Epithelial cell of prostate (primary cell): ENCODE results near the gene GNAS.
"Not testable (repeated sequence)": the region's sequence is repeated elsewhere in the genome, so short reads cannot be mapped to it uniquely, and the experiment has no call there.

ENCODE experiments used
- DNase-seq: peaks from one replicate; pipeline ENCODE4 v3.0.0-alpha.2; 2011; ENCODE audit warnings: low read depth, low spot score
- H3K27ac ChIP-seq: fragments of 450-650 bp; 2 replicates; pipeline ENCODE4 v1.5.1; 2017; ENCODE audit warnings: mild to moderate bottlenecking

GNAS gene

GRCh38 chr20:58852543-58853271, at the start of gene GNAS:
TSS of gene GNAS (plus strand) at chr20:58852716.
- no peak for DNase-seq
- no peak within 1 kb of the TSS for H3K27ac ChIP-seq

DNA sequence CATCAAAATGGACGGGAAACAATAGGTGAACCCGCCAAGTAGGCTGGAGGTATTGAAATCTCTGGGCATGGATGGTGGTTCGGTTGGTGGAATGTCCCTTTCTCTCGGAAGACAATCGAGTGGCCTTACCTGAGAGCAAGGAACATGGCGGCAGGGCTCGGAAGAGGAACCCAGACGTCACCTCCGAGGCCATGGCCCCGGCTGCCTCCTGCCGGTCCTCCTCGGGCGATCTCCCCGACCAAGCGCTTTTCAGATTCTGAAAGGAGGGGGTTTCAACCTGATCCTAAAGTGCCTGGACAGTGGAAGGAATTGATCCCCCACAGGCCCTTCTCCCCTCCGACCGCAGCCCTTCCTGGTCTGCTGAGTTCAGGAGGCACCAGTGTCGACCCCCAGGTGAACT, 49.0 kb upstream of the GNAS start:
- no peak for DNase-seq
- no peak overlapping the region for H3K27ac ChIP-seq

- no peak overlapping the region for H3K27ac ChIP-seq
- DNase-seq, result no peak
These were observed 44.7 kb upstream of the GNAS start for GRCh38 chr20:58807801-58808200.

GRCh38 chr20:58808271-58809046, 44.1 kb upstream of the GNAS start:
- no peak for DNase-seq

DNA sequence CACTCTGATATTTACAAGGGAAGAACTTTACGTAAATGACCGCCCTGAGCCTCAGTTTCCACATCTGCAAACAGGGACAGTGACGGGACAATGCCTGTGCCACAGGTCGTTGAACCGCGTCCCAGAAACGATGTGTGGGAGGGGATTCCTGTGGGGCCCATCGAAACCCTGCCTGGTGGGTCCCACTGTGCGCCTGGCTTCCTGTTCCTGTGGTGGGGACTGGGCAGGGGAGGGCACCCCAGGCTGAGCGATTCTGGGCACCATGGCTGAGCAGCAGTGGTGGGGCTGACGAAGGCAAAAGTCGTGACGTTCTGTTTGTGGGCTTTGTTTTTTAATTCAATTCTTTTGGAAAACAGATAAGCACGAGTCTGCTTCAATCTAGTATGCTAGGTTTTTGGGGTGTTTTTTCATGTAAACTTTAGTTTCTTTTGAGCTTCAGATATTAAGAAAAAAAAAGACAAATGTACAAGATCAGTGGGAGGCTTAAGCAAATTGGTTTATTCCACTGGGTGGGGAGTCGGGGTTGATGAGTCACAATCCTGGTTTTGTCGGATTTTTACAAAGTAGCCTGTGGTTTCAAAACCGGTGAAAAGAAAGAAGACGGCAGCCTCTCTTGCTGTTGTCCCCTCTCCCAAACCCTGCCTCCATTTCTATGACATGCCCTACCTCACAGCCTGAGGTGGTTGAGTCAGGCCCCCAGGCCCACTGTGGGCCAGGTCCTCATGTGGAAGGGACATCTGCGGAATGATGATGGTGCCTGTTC, 42.2 kb upstream of the GNAS start:
- no peak for DNase-seq
- H3K27ac ChIP-seq, result no peak overlapping the region

More at GRCh38 chr20:58808271-58809046, 44.1 kb upstream of the GNAS start:
- no peak overlapping the region for H3K27ac ChIP-seq

- no peak overlapping the region for H3K27ac ChIP-seq
- no peak for DNase-seq
These were observed 41.7 kb upstream of the GNAS start for GRCh38 chr20:58810879-58811250.

- H3K27ac ChIP-seq, result no peak overlapping the region
- no peak for DNase-seq
These were observed 41.2 kb upstream of the GNAS start for GRCh38 chr20:58811334-58811733.

DNA sequence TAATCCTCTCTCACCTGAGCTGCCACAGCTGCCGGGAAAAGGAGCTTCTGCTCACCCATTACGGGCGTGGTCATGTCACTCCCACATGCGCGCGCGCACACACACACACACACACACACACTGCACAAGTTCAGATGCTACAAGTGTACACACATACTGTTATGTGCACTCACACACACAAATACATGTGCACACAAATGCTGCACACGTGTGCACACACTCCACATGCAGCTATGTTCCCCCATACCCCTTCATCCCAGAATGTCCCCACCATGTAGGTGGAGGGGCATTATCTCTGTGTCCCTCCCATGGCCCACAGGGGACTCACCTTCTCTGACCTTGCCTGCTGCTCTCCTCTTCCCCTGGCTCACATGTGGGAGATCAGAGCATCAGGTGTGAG, 39.1 kb upstream of the GNAS start:
- DNase-seq, result no peak
- no peak overlapping the region for H3K27ac ChIP-seq

- no peak for DNase-seq
- no peak overlapping the region for H3K27ac ChIP-seq
These were observed 37.1 kb upstream of the GNAS start for GRCh38 chr20:58815448-58815847.

- no peak for DNase-seq
- H3K27ac ChIP-seq, result no peak overlapping the region
These were observed 36.5 kb upstream of the GNAS start for GRCh38 chr20:58816051-58816450.

DNA sequence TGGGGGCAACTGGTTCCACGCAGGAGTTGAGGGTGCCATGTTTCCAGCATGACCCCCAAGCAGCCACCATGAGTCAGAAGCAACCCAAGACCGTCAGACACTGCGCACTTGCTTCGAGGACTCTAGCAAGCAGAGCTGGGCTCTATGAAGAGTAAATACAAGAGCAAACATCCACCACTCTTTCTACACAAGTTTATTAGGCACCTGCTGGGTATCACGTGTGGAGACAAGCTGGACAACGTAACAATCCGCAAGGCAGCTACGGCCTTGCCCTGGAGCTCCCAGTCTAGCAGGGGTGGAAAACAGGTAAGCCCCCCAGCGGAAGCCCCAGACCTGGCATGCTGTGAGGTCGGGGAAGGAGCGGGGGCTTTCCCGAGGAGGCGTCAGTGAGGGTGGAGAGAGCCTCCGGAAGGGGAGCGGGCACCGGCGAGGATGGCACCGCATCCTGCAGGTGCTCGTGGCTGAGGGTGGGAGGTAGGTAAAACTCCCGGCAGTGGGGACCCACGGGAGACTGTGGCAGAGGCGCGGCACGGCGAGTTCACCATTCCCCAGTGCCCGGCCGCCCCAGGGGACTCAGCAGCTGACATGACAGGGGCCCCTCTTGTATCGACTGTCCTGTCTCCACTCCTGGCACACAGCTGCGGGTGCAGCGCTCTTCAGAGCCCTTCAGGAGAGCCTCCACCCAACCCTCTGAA, 35.4 kb upstream of the GNAS start:
- no peak overlapping the region for H3K27ac ChIP-seq
- DNase-seq, result no peak

GRCh38 chr20:58817748-58818147, 34.8 kb upstream of the GNAS start:
- H3K27ac ChIP-seq, result no peak overlapping the region
- DNase-seq, result no peak

GRCh38 chr20:58818586-58819285, 33.8 kb upstream of the GNAS start:
- peak; percentile 78 for DNase-seq
- no peak overlapping the region for H3K27ac ChIP-seq

DNA sequence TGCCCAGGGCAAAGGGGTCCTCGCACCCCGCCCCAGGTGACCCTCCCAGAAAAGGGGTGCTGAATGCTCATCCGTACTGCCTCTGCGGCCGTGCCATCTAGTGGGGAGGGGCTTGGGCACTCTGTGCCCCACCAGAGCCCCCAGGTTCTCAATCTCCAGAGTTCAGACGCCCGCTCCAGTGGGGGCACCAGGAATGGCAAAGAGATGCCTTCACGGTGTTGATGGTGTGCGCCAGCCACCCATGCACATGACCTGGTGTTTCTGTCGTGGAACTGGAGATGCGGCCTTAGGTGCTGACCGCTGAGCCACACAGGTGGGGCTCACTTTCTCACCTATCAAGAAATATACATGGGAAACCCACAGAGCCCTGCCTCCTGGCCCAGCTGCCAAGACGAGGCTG, 32.6 kb upstream of the GNAS start:
- H3K27ac ChIP-seq, result no peak overlapping the region
- no peak for DNase-seq

GRCh38 chr20:58820515-58820914, 32.0 kb upstream of the GNAS start:
- DNase-seq, result not testable (repeated sequence)

DNA sequence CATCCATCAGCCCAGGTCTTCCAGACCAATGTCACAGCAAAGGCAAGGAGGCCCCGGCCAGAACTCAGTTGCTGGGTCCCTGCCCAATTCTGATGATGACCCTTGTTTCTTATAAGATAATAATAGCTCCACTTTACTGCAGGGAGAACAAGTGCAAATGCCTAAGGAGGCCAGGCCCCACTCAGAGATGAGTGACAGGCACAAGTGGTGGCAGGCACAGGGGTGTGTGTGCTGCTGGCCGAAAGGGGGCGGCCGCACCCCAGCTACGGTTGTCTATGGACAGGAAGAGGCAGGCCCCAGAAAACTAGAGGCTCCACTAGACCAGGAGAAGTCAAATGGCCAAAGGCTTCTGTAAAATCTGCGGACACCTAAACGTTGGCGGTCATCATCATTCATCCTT, 30.4 kb upstream of the GNAS start:
- H3K27ac ChIP-seq, result no peak overlapping the region
- no peak for DNase-seq

More at GRCh38 chr20:58820515-58820914, 32.0 kb upstream of the GNAS start:
- H3K27ac ChIP-seq, result not testable (repeated sequence)

DNA sequence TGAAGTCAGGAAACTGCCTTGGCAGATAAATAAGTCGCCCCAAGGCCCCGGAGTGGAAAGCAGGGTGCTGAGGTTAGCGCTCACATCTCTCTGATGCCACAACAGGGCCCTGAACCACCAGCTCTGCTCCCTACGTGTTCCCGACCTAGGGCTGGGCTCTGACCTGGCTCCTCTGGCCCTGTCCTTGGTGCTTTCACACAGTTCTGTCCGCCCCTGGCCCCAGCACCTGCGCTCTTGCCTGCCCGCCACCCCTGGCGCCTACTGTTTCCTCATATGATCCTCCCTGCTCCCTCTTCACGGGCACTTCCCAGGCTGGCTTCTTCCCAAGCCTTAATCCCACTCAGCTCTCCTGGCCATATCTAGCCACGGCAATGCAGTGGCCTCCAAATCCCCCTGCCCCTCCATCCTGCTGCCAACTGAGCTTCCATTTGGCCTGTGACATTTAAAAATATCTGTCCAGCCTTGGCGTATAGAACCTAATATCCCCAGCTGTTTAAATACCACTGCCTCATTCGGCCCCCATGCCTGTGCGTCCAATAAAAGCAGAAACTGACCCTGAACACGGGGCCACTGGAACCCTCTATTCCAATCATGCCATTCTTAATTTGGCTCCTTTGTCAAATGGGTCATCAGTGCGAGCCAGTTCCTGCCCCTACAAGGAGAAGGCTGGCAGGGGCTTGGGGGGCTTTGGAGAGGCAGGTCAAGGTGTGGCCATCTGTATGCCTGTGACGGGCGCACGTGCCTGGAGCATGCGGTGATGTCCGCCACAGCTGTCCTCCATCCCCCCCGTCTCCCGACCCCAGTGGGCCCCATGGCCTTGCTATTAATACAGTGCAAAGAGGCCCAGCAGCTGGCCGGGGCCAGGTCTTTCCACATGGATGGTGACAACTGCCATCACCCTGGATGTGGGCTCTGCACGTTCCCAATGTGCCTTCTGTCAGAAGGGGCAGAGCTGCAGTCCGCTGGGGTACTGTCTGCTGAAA, 29.5 kb upstream of the GNAS start:
- no peak overlapping the region for H3K27ac ChIP-seq
- no peak for DNase-seq

GRCh38 chr20:58824843-58825242, 27.7 kb upstream of the GNAS start:
- no peak overlapping the region for H3K27ac ChIP-seq
- DNase-seq, result no peak

- H3K27ac ChIP-seq, result no peak overlapping the region
- DNase-seq, result no peak
These were observed 27.1 kb upstream of the GNAS start for GRCh38 chr20:58825450-58825849.
